Gastrocnemius medialis (tissue), 4 donors: ENCODE results near the gene EIF4E3.

ENCODE experiments used
- POLR2A ChIP-seq, 2 donors: fragments of 450-650 bp; IDR thresholded peaks; one replicate each; pipeline ENCODE4 v1.6.1; 2017; ENCODE audit warnings: antibody characterized with exemption in 2 of 2, mild to moderate bottlenecking in 2 of 2, moderate library complexity in 2 of 2
- TF ChIP-seq, protein P1 (sequence below), 5 experiments: fragments of 450-650 bp in 3 of 5; fragments of 200-600 bp in 2 of 5; sonication (generic) in 2 of 5; IDR thresholded peaks in 4 of 5; conservative IDR thresholded peaks in 1 of 5; 1 replicate in 4 of 5; 2 replicates in 1 of 5; pipeline ENCODE4 v1.5.1; 2016 to 2019; ENCODE audit warnings: antibody characterized with exemption in 5 of 5, mild to moderate bottlenecking in 3 of 5, moderate library complexity in 3 of 5

DNA sequence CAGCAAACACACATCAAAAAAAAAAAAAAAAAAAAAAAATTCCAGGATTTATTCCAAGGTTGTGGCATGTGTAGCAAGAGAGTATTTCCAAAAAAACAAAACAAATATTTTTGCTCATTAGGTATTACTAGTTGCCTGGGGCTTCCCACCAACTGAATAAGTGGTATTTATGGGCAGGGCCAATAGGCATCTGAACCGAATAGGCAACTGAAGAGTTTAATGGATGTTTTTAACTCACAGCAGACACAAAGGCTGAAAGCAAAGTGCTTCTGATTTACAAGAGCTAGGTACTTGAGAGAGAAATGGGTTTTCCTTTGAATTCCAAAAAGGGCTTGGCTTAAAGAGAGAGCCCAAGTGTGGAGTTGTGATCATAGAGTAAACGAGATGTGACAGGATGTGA is 21.4 kb downstream of the EIF4E3 start:
- TF ChIP-seq POLR2A (IDR thresholded peaks at IDR 0.05), result no peak
- TF ChIP-seq, protein P1, sequence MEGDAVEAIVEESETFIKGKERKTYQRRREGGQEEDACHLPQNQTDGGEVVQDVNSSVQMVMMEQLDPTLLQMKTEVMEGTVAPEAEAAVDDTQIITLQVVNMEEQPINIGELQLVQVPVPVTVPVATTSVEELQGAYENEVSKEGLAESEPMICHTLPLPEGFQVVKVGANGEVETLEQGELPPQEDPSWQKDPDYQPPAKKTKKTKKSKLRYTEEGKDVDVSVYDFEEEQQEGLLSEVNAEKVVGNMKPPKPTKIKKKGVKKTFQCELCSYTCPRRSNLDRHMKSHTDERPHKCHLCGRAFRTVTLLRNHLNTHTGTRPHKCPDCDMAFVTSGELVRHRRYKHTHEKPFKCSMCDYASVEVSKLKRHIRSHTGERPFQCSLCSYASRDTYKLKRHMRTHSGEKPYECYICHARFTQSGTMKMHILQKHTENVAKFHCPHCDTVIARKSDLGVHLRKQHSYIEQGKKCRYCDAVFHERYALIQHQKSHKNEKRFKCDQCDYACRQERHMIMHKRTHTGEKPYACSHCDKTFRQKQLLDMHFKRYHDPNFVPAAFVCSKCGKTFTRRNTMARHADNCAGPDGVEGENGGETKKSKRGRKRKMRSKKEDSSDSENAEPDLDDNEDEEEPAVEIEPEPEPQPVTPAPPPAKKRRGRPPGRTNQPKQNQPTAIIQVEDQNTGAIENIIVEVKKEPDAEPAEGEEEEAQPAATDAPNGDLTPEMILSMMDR (IDR thresholded peaks at IDR 0.05 in 4 of 5, conservative IDR thresholded peaks at IDR 0.05 in 1 of 5), result no peak
